Neuronal stem cell (in vitro differentiated cells): ENCODE measurements around the gene TEX19.
A peak's percentile ranks its signal among the peaks of the same experiment; 100 is the strongest.

Source experiments
- DNase-seq: peaks from one replicate; pipeline ENCODE4 v3.0.0-alpha.2; 2013; ENCODE audit warnings: low spot score
- H2AFZ ChIP-seq: one replicate; pipeline ENCODE4 v1.6.1; 2013; ENCODE audit warnings: mild to moderate bottlenecking, low read length, inconsistent platforms
- H2AK5ac ChIP-seq: 2 replicates; pipeline ENCODE4 v1.6.1; 2013; ENCODE audit warnings: low read depth, mild to moderate bottlenecking, inconsistent platforms, low read length, moderate library complexity, mixed read lengths
- H2BK120ac ChIP-seq: 2 replicates; pipeline ENCODE4 v1.6.1; 2013; ENCODE audit warnings: low read depth, mild to moderate bottlenecking, inconsistent platforms, low read length, moderate library complexity, mixed read lengths
- H2BK12ac ChIP-seq: one replicate; pipeline ENCODE4 v1.6.1; 2013; ENCODE audit warnings: low read length, inconsistent platforms
- H2BK15ac ChIP-seq: 2 replicates; pipeline ENCODE4 v1.6.1; 2013; ENCODE audit warnings: mild to moderate bottlenecking, low read length, inconsistent platforms, mixed read lengths
- H2BK5ac ChIP-seq: one replicate; pipeline ENCODE4 v1.6.1; 2013; ENCODE audit warnings: inconsistent platforms, mild to moderate bottlenecking, low read length, moderate library complexity
- H3K14ac ChIP-seq: one replicate; pipeline ENCODE4 v1.6.1; 2013; ENCODE audit warnings: low read length, inconsistent platforms
- H3K18ac ChIP-seq: 2 replicates; pipeline ENCODE4 v1.6.1; 2013; ENCODE audit warnings: low read length, inconsistent platforms
- H3K23ac ChIP-seq: 2 replicates; pipeline ENCODE4 v1.6.1; 2013; ENCODE audit warnings: low read depth, mild to moderate bottlenecking, mixed read lengths, low read length, inconsistent platforms; ENCODE audit not compliant: poor library complexity
- H3K27ac ChIP-seq: replicated peaks from 3 replicates; pipeline ENCODE4 v1.5.1; 2013; ENCODE audit warnings: low read length, inconsistent platforms
- H3K27me3 ChIP-seq, 3 experiments: 2 replicates each; pipeline ENCODE4 v1.6.1; 2013; ENCODE audit warnings: low read length in 3 of 3, mild to moderate bottlenecking in 2 of 3, inconsistent platforms in 1 of 3, low read depth in 1 of 3, mixed read lengths in 1 of 3, moderate library complexity in 1 of 3; ENCODE audit not compliant: control insufficient read depth in 3 of 3, insufficient read depth in 3 of 3
- H3K36me3 ChIP-seq, 2 donors: replicated peaks in 1 of 2; 2 replicates each; pipeline ENCODE4 v1.6.1; 2013; ENCODE audit warnings: low read length in 2 of 2; ENCODE audit not compliant: control insufficient read depth in 2 of 2, insufficient read depth in 2 of 2
- H3K4ac ChIP-seq: 2 replicates; pipeline ENCODE4 v1.6.1; 2013; ENCODE audit warnings: inconsistent platforms, mild to moderate bottlenecking, low read length, moderate library complexity
- H3K4me1 ChIP-seq, 2 donors: 1 replicate in 1 of 2; 2 replicates in 1 of 2; pipeline ENCODE4 v1.6.1; 2013; ENCODE audit warnings: low read length in 2 of 2, low read depth in 1 of 2; ENCODE audit not compliant: control insufficient read depth in 2 of 2, insufficient read depth in 1 of 2
- H3K4me2 ChIP-seq: one replicate; pipeline ENCODE4 v1.6.1; 2013; ENCODE audit warnings: mild to moderate bottlenecking, low read length, inconsistent platforms; ENCODE audit not compliant: insufficient read depth, poor library complexity, severe bottlenecking
- H3K4me3 ChIP-seq, 2 donors: 2 replicates each; pipeline ENCODE4 v1.5.1; 2013; ENCODE audit warnings: low read length in 2 of 2, mild to moderate bottlenecking in 2 of 2, inconsistent platforms in 1 of 2, moderate library complexity in 1 of 2
- H3K79me1 ChIP-seq: one replicate; pipeline ENCODE4 v1.6.1; 2013; ENCODE audit warnings: low read depth, mild to moderate bottlenecking, inconsistent platforms, low read length, moderate library complexity
- H3K9ac ChIP-seq: one replicate; pipeline ENCODE4 v1.6.1; 2013; ENCODE audit warnings: mild to moderate bottlenecking, low read depth, low read length, inconsistent platforms; ENCODE audit not compliant: poor library complexity
- H3K9me3 ChIP-seq, 2 donors: replicated peaks in 1 of 2; 2 replicates each; pipeline versions ENCODE3 to v1.6.1; 2013; ENCODE audit warnings: low read length in 2 of 2, mild to moderate bottlenecking in 2 of 2, inconsistent platforms in 1 of 2, low read depth in 1 of 2, mixed read lengths in 1 of 2, moderate library complexity in 1 of 2; ENCODE audit not compliant: control insufficient read depth in 2 of 2, insufficient read depth in 1 of 2
- H4K8ac ChIP-seq: one replicate; pipeline ENCODE4 v1.6.1; 2013; ENCODE audit warnings: low read depth, mild to moderate bottlenecking, inconsistent platforms, low read length, moderate library complexity
- H4K91ac ChIP-seq: one replicate; pipeline ENCODE4 v1.6.1; 2013; ENCODE audit warnings: low read length, low read depth, mild to moderate bottlenecking, inconsistent platforms; ENCODE audit not compliant: poor library complexity
- WGBS, 2 donors: extraction: QIAGEN DNeasy Blood & Tissue Kit; methylation state at CpG; one replicate each; pipeline ENCODE4 v1.1.7; 2013; ENCODE audit warnings: missing lambda C conversion rate in 2 of 2, mixed read lengths in 1 of 2; ENCODE audit not compliant: insufficient read length in 2 of 2, insufficient replicate concordance in 1 of 2; ENCODE audit errors: extremely low coverage in 2 of 2; 5-methylcytosine and 5-hydroxymethylcytosine counted together

TEX19 gene

DNA sequence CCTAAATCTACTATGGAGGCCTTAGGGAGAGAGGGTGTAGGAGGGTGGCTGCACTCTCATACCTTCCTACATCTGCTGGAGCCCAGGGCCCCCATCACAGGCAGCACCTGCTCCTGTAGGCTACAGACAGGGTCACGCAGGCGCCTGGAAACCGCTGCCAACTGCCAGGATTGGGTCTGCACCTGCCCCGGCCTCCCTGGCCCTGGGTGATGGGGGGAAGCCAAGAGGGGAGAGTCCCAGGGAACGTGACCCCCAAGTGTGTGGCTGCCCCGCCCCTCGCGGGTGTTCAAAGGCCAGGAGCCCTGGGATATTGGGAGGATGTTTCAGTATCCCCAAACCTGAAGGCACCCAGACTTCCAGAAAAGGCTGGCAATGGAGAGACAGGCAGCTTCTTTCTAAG, 5.6 kb upstream of the TEX19 start:
- Histone ChIP-seq H3K27ac (no peak overlapping the region), H3K4me2 (no peak overlapping the region), H3K79me1 (no peaks in the 10 kb centered on the region), H4K91ac (no peak overlapping the region), H2BK15ac (peak overlapping the region; percentile 49), H4K8ac (no peak overlapping the region), H3K36me3 (no peaks in the 10 kb centered on the region), H2BK120ac (no peak overlapping the region), H2BK12ac (no peak overlapping the region), H3K18ac (no peak overlapping the region), H2BK5ac (no peak overlapping the region), H3K14ac (no peak overlapping the region), H3K4me1 (peaks cover 3 to 8% of the 10 kb centered on the region in 2 donors), H2AK5ac (peak overlapping the region; percentile 62), H3K4me3 (no peak overlapping the region), H3K27me3 (peaks cover 0 to 15% (median 0%) of the 10 kb centered on the region in 3 experiments), H3K9ac (no peak overlapping the region), H2AFZ (no peak overlapping the region), H3K9me3 (no peaks in the 10 kb centered on the region), H3K4ac (no peak overlapping the region), H3K23ac (no peak overlapping the region)
- WGBS, 2 donors, result no CpG with 5 or more reads among the region's 8 CpGs
- DNase-seq, result no peak

DNA sequence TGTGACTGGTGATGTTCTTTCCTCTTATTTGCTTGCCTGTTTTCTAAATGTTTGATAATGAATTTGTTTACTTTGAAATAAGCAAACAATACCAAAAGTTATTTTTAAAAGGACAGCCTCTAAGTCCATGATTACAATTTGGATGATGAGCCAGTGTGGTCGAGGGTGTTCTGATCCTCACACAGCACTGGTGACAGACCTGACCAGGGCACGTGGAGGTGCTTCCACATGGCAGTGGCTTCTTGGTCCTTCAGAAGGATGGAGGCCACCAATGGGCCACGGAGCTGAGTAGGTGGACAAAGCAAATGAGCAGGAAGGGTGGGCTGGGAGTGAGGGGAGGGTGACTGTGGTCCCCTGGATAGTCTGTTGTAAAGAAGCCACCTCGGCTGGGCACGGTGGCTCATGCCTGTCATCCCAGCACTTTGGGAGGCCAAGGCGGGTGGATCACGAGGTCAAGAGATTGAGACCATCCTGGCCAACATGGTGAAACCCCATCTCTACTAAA, 4.2 kb upstream of the TEX19 start:
- no peak overlapping the region for H4K91ac ChIP-seq
- H3K79me1 ChIP-seq, result no peaks in the 10 kb centered on the region
- H3K4me1 ChIP-seq, result peaks cover 8 to 11% of the 10 kb centered on the region in 2 donors
- DNase-seq, result no peak
- H3K14ac ChIP-seq, result no peak overlapping the region
- no peak overlapping the region for H4K8ac ChIP-seq
- H2BK12ac ChIP-seq, result no peak overlapping the region
- no peak overlapping the region for H3K9ac ChIP-seq
- no peak overlapping the region for H3K4me3 ChIP-seq
- H3K27ac ChIP-seq, result no peak overlapping the region
- H3K27me3 ChIP-seq, result peaks cover 0 to 6% (median 0%) of the 10 kb centered on the region in 3 experiments
- no peak overlapping the region for H2BK120ac ChIP-seq
- no CpG with 5 or more reads among the region's 7 CpGs for WGBS, 2 donors
- H2AK5ac ChIP-seq, result no peak overlapping the region
- no peaks in the 10 kb centered on the region for H3K36me3 ChIP-seq
- H3K4me2 ChIP-seq, result no peak overlapping the region
- H3K23ac ChIP-seq, result no peak overlapping the region
- no peak overlapping the region for H2BK5ac ChIP-seq
- no peak overlapping the region for H2BK15ac ChIP-seq
- H3K4ac ChIP-seq, result no peak overlapping the region
- H3K9me3 ChIP-seq, result no peaks in the 10 kb centered on the region
- H3K18ac ChIP-seq, result peak overlapping the region; percentile 67
- H2AFZ ChIP-seq, result no peak overlapping the region

DNA sequence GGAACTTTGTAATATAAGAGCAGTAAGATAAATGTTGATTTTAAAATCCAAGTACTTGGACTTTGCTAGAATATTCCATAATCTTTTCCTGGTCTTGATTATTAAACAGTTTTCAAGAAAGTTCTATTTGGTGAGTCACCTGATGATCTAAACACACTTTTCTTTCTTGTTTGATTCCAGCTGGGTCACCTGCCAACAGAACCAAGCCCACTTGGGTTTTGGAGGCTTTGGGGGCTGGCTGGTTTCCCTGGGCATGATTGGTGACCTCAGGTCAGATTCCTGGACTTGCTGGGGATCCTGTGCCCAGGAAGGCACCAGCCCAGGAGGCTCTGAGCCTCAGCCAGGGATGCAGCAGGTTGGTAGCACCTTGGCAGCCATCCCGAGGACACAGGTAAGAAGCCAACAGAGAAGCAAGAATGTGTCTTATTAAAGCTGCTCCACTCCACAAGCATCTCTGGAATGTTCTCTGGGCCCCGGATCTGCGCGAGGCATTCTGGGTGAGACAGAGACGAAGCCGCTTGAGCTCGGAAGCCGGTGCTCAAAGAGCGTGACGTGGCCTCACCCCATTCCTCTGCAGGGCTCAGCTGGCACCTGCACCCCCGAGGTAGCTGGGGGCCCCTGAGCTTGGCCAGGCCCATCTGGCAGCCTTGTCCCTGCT, 3.1 kb upstream of the TEX19 start:
- Histone ChIP-seq H3K9me3 (no peaks in the 10 kb centered on the region), H2BK12ac (no peak overlapping the region), H3K4ac (no peak overlapping the region), H2BK5ac (peak overlapping the region; percentile 30), H2AFZ (no peak overlapping the region), H3K9ac (no peak overlapping the region), H3K4me3 (no peak overlapping the region), H4K8ac (no peak overlapping the region), H4K91ac (peak overlapping the region; percentile 16), H2BK120ac (no peak overlapping the region), H3K79me1 (no peaks in the 10 kb centered on the region), H3K4me2 (no peak overlapping the region), H3K18ac (peak overlapping the region; percentile 79), H3K23ac (no peak overlapping the region), H2BK15ac (peak overlapping the region; percentile 91), H3K36me3 (no peaks in the 10 kb centered on the region), H2AK5ac (no peak overlapping the region), H3K4me1 (peaks cover 8 to 11% of the 10 kb centered on the region in 2 donors), H3K14ac (no peak overlapping the region), H3K27ac (no peak overlapping the region), H3K27me3 (peaks cover 0 to 3% (median 0%) of the 10 kb centered on the region in 3 experiments)
- DNase-seq, result no peak
- no CpG with 5 or more reads among the region's 11 CpGs for WGBS, 2 donors

DNA sequence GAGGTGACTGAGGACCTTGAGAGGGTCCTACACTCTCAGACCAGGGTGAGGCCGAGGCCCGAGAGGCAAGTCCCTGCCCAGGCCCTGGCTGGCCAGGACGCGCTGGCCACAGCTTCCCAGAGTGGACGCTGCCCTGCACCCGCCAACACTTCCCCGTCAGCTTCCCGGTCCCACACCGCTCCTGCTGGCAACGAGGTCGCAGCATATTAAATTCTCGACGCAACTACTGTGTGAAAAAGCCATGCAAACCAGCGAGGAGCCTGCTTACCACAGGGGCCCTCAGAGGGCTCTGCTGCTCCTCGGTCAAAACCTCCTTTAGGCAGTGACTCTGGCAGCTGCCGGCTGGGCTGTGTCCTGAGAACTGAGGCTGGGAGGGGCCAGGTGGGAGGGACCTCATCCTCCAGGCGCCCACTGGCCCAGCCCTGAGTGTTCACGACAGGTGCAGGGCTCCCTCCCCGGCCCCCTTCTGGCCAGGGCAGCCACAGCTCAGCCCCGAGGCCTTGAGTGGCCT, 2.1 kb upstream of the TEX19 start:
- Histone ChIP-seq H3K9me3 (no peaks in the 10 kb centered on the region), H3K14ac (peak overlapping the region; percentile 79), H3K9ac (peak overlapping the region; percentile 40), H2BK15ac (peak overlapping the region; percentile 91), H2BK12ac (no peak overlapping the region), H3K4me2 (no peak overlapping the region), H3K27me3 (peaks cover 0 to 3% (median 0%) of the 10 kb centered on the region in 3 experiments), H3K4me3 (no peak overlapping the region), H3K4ac (peak overlapping the region; percentile 32), H4K91ac (no peak overlapping the region), H2BK5ac (peak overlapping the region; percentile 30), H3K23ac (peak overlapping the region; percentile 34), H3K36me3 (no peaks in the 10 kb centered on the region), H2BK120ac (no peak overlapping the region), H2AK5ac (peak overlapping the region; percentile 99), H4K8ac (no peak overlapping the region), H2AFZ (peak overlapping the region; percentile 49), H3K4me1 (peaks cover 8 to 11% of the 10 kb centered on the region in 2 donors), H3K27ac (no peak overlapping the region), H3K79me1 (no peaks in the 10 kb centered on the region), H3K18ac (peak overlapping the region; percentile 24)
- no peak for DNase-seq
- WGBS, 2 donors, result no CpG with 5 or more reads among the region's 20 CpGs
